ENCODE results near the gene S100A7A.

DNA sequence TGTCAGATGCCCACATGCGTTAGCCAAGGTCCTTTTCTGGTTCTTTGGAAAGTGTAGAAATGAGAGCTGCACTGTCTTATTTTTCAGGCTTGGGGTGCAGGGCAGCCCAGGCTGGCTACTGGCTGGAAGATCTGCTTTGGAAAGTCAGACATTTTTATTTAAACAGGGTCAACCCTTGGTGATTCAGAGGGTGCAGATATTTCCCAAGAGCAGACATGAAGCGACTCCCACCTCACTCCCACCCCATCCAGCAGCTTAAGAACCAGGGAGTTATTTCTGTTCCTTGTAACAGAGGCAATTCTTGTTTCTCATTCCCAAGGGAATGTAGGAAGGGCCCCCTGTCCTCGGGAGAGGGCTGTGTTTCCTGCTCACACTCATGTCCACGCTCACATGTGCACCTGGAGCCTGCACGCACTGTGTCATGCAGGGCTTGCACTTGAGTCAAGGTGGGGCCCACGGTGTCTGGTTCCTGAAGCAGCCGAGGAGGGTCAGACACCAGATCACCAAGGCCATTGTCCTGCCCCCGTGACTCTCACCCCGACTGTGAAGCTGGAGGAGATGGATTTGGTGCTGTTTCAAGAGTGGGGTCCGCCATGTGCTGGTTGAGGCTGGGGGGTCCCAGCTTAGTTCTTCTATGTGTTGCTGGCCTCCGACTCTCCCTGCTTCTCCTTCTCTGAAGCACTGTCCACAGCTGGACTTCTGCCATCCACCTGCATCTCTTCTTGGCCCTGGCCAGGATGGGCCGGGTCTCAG lies 992 bp downstream of the S100A7A start:
- TF ChIP-seq, protein P1, sequence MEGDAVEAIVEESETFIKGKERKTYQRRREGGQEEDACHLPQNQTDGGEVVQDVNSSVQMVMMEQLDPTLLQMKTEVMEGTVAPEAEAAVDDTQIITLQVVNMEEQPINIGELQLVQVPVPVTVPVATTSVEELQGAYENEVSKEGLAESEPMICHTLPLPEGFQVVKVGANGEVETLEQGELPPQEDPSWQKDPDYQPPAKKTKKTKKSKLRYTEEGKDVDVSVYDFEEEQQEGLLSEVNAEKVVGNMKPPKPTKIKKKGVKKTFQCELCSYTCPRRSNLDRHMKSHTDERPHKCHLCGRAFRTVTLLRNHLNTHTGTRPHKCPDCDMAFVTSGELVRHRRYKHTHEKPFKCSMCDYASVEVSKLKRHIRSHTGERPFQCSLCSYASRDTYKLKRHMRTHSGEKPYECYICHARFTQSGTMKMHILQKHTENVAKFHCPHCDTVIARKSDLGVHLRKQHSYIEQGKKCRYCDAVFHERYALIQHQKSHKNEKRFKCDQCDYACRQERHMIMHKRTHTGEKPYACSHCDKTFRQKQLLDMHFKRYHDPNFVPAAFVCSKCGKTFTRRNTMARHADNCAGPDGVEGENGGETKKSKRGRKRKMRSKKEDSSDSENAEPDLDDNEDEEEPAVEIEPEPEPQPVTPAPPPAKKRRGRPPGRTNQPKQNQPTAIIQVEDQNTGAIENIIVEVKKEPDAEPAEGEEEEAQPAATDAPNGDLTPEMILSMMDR (IDR thresholded peaks at IDR 0.05; ENCODE audit: insufficient read depth, low read length) = no peak
- TF ChIP-seq POLR2AphosphoS5 (IDR thresholded peaks at IDR 0.05; ENCODE audit: low read depth) (no peak), GABPA (IDR thresholded peaks at IDR 0.05; ENCODE audit: low read depth) (no peak)
- TF ChIP-seq, protein P2, sequence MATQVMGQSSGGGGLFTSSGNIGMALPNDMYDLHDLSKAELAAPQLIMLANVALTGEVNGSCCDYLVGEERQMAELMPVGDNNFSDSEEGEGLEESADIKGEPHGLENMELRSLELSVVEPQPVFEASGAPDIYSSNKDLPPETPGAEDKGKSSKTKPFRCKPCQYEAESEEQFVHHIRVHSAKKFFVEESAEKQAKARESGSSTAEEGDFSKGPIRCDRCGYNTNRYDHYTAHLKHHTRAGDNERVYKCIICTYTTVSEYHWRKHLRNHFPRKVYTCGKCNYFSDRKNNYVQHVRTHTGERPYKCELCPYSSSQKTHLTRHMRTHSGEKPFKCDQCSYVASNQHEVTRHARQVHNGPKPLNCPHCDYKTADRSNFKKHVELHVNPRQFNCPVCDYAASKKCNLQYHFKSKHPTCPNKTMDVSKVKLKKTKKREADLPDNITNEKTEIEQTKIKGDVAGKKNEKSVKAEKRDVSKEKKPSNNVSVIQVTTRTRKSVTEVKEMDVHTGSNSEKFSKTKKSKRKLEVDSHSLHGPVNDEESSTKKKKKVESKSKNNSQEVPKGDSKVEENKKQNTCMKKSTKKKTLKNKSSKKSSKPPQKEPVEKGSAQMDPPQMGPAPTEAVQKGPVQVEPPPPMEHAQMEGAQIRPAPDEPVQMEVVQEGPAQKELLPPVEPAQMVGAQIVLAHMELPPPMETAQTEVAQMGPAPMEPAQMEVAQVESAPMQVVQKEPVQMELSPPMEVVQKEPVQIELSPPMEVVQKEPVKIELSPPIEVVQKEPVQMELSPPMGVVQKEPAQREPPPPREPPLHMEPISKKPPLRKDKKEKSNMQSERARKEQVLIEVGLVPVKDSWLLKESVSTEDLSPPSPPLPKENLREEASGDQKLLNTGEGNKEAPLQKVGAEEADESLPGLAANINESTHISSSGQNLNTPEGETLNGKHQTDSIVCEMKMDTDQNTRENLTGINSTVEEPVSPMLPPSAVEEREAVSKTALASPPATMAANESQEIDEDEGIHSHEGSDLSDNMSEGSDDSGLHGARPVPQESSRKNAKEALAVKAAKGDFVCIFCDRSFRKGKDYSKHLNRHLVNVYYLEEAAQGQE (IDR thresholded peaks at IDR 0.05; ENCODE audit: insufficient replicate concordance, low read depth) = no peak
